CD14-positive monocyte (primary cell): ENCODE data around the gene PLCL2. TPM values are rescaled to one million over a fixed set of nuclear protein-coding genes. Genes with fewer than 3 reads are reported as not detected.

ENCODE experiments used
- DNase-seq, 3 donors: peaks; one replicate each; pipeline ENCODE4 v3.0.0-alpha.2; 2011 to 2022
- H2AFZ ChIP-seq: 2 replicates; pipeline ENCODE4 v1.6.0; 2012; ENCODE audit warnings: mild to moderate bottlenecking, low read depth, low read length, inconsistent platforms; ENCODE audit not compliant: insufficient read depth, poor library complexity, severe bottlenecking
- H3K27ac ChIP-seq, 2 donors: 1 replicate in 1 of 2; 2 replicates in 1 of 2; pipeline ENCODE4 v1.5.1; 2012 to 2013; ENCODE audit warnings: low read length in 2 of 2, control low read depth in 1 of 2, inconsistent platforms in 1 of 2, low read depth in 1 of 2, mild to moderate bottlenecking in 1 of 2
- H3K27me3 ChIP-seq, 2 donors: one replicate each; pipeline versions ENCODE4 v1.6.0 to v1.6.1; 2011 to 2013; ENCODE audit warnings: low read length in 2 of 2; ENCODE audit not compliant: control insufficient read depth in 2 of 2, insufficient read depth in 2 of 2
- H3K36me3 ChIP-seq, 2 donors: replicated peaks in 1 of 2; 1 replicate in 1 of 2; 2 replicates in 1 of 2; pipeline versions ENCODE4 v1.5.1 to v1.6.1; 2012 to 2013; ENCODE audit warnings: low read length in 2 of 2, control low read depth in 1 of 2, inconsistent platforms in 1 of 2, mild to moderate bottlenecking in 1 of 2; ENCODE audit not compliant: insufficient read depth in 2 of 2, control insufficient read depth in 1 of 2
- H3K4me1 ChIP-seq, 2 donors: 1 replicate in 1 of 2; 2 replicates in 1 of 2; pipeline versions ENCODE4 v1.5.1 to v1.6.1; 2012 to 2013; ENCODE audit warnings: low read length in 2 of 2, control low read depth in 1 of 2, inconsistent platforms in 1 of 2, mild to moderate bottlenecking in 1 of 2, moderate library complexity in 1 of 2; ENCODE audit not compliant: insufficient read depth in 2 of 2, control insufficient read depth in 1 of 2
- H3K4me2 ChIP-seq: replicated peaks from 2 replicates; pipeline ENCODE3; 2012; ENCODE audit warnings: low read length, moderate library complexity, mild to moderate bottlenecking; ENCODE audit not compliant: poor library complexity, severe bottlenecking; ENCODE audit errors: extremely low read depth
- H3K4me3 ChIP-seq, 3 experiments: fragments of 200-600 bp in 1 of 3; sonication (generic) in 1 of 3; replicated peaks in 1 of 3; 1 replicate in 2 of 3; 2 replicates in 1 of 3; pipeline ENCODE4 v1.5.1; 2011 to 2013; ENCODE audit warnings: low read length in 3 of 3, mild to moderate bottlenecking in 3 of 3, control low read depth in 2 of 3, low read depth in 2 of 3, inconsistent platforms in 1 of 3, moderate library complexity in 1 of 3
- H3K79me2 ChIP-seq: 2 replicates; pipeline ENCODE4 v1.6.0; 2012; ENCODE audit warnings: mild to moderate bottlenecking, control low read depth, inconsistent platforms, low read length, moderate library complexity; ENCODE audit not compliant: insufficient read depth
- H3K9ac ChIP-seq: 2 replicates; pipeline ENCODE4 v1.6.0; 2017; ENCODE audit warnings: low read length, mild to moderate bottlenecking; ENCODE audit not compliant: insufficient read depth, poor library complexity, severe bottlenecking
- H3K9me3 ChIP-seq, 2 donors: replicated peaks in 1 of 2; 1 replicate in 1 of 2; 2 replicates in 1 of 2; pipeline versions ENCODE4 v1.5.1 to v1.6.1; 2012 to 2013; ENCODE audit warnings: low read length in 2 of 2, control low read depth in 1 of 2; ENCODE audit not compliant: control insufficient read depth in 1 of 2, insufficient read depth in 1 of 2
- H4K20me1 ChIP-seq: 2 replicates; pipeline ENCODE4 v1.6.0; 2012; ENCODE audit warnings: mild to moderate bottlenecking, low read length, control low read depth, moderate library complexity; ENCODE audit not compliant: insufficient read depth
- H3K27ac Mint-ChIP-seq, 7 donors: one replicate each; pipeline ENCODE4 v1.8.0; 2020; ENCODE audit warnings: mild to moderate bottlenecking in 7 of 7, mixed read lengths in 7 of 7, moderate library complexity in 6 of 7, inconsistent platforms in 2 of 7
- H3K27me3 Mint-ChIP-seq, 3 donors: one replicate each; pipeline ENCODE4 v1.8.0; 2021 to 2022; ENCODE audit warnings: low read depth in 3 of 3, mild to moderate bottlenecking in 3 of 3, mixed read lengths in 3 of 3, moderate library complexity in 3 of 3, inconsistent platforms in 1 of 3
- H3K36me3 Mint-ChIP-seq, 2 donors: one replicate each; pipeline ENCODE4 v1.8.0; 2020; ENCODE audit warnings: mixed read lengths in 2 of 2, inconsistent platforms in 1 of 2, mild to moderate bottlenecking in 1 of 2
- H3K4me1 Mint-ChIP-seq: one replicate; pipeline ENCODE4 v1.8.0; 2020; ENCODE audit warnings: mild to moderate bottlenecking, mixed read lengths
- H3K4me3 Mint-ChIP-seq, 2 donors: one replicate each; pipeline ENCODE4 v1.8.0; 2020; ENCODE audit warnings: mild to moderate bottlenecking in 2 of 2, mixed read lengths in 2 of 2, moderate library complexity in 1 of 2
- H3K9me3 Mint-ChIP-seq, 7 donors: one replicate each; pipeline ENCODE4 v1.8.0; 2020 to 2022; ENCODE audit warnings: mixed read lengths in 7 of 7, mild to moderate bottlenecking in 6 of 7, moderate library complexity in 6 of 7, inconsistent platforms in 2 of 7
- CTCF ChIP-seq: fragments of 200-600 bp; IDR thresholded peaks from one replicate; pipeline ENCODE4 v1.8.0; 2022; ENCODE audit warnings: antibody characterized with exemption, mild to moderate bottlenecking
- WGBS: methylation state at CpG from one replicate; pipeline ENCODE4 v1.1.5; 2013; ENCODE audit warnings: missing lambda C conversion rate; ENCODE audit not compliant: insufficient coverage; 5-methylcytosine and 5-hydroxymethylcytosine counted together
- intact Hi-C, 2 donors: fragments of 100-400 bp; cut with micrococcal nuclease; formaldehyde crosslinking; loops; one replicate each; pipeline versions ENCODE4 v1.15.0 to v1.15.1; 2023
- polyA plus RNA-seq, 3 donors: library from polyadenylated mRNA; depleted of rRNA in 1 of 3; unstranded in 2 of 3; stranded (reverse) in 1 of 3; fragments of 300-500 nt in 2 of 3; fragments of >200 nt in 1 of 3; fragmentation: Illumina TruSeq in 2 of 3; gene quantifications; 1 replicate in 2 of 3; 2 replicates in 1 of 3; pipeline ENCODE4 v1.2.3, GENCODE V29; 2012 to 2021

The PLCL2 gene
- polyA plus RNA-seq, 3 donors, result 18.8 to 32.5 (median 26.8) TPM

- Histone ChIP-seq H3K27me3 (no peaks in the 10 kb centered on the region), H4K20me1 (no peaks in the 10 kb centered on the region), H3K4me1 (peaks cover 53 to 56% of the 10 kb centered on the region in 2 donors), H3K9me3 (no peaks in the 10 kb centered on the region), H3K36me3 (no peaks in the 10 kb centered on the region), H3K79me2 (no peaks in the 10 kb centered on the region), H2AFZ (no peak overlapping the region), H3K9ac (no peak overlapping the region), H3K27ac (peak overlapping the region; percentile 95 to 97), H3K4me3 (peak overlapping the region; percentile 30 to 76 (median 68)), H3K4me2 (peak overlapping the region; percentile 84)
- DNase-seq, result peak in 1 of 3 donors; percentile 4
- Mint-ChIP-seq H3K9me3 (peaks cover 0 to 3% (median 0%) of the 10 kb centered on the region in 7 donors), H3K27me3 (peaks cover 0 to 2% (median 2%) of the 10 kb centered on the region in 3 donors), H3K36me3 (no peaks in the 10 kb centered on the region), H3K4me3 (peak overlapping the region; percentile 58 to 80), H3K4me1 (peaks cover 58% of the 10 kb centered on the region), H3K27ac (peak overlapping the region; percentile 94 to 98 (median 98))
- no CpG with 5 or more reads among the region's 7 CpGs for WGBS
- TF ChIP-seq CTCF, result no peak
- intact Hi-C loops, result loop anchor here in 1 of 2 donors (5.0 kb wide), 1 partner anchor 46 kb away; no protein-coding TSS in a partner anchor
Observed at GRCh38 chr3:16841041-16841753, 43.6 kb upstream of the PLCL2 start.

GRCh38 chr3:16841904-16842271, 42.9 kb upstream of the PLCL2 start:
- Histone ChIP-seq H3K79me2 (no peaks in the 10 kb centered on the region), H3K27me3 (no peaks in the 10 kb centered on the region), H3K4me3 (peak overlapping the region in 1 of 3 experiments; percentile 76), H3K27ac (peak overlapping the region; percentile 95 to 97), H4K20me1 (no peaks in the 10 kb centered on the region), H3K4me1 (peaks cover 59 to 63% of the 10 kb centered on the region in 2 donors), H3K4me2 (peak overlapping the region; percentile 84), H3K9me3 (no peaks in the 10 kb centered on the region), H3K9ac (peak overlapping the region; percentile 63), H3K36me3 (no peaks in the 10 kb centered on the region), H2AFZ (peak overlapping the region; percentile 70)
- H3K9me3 Mint-ChIP-seq, result peaks cover 0 to 3% (median 0%) of the 10 kb centered on the region in 7 donors
- peak; percentile 64 to 66 (median 64) for DNase-seq
- WGBS, result 0% methylated on average over 1 of the region's 3 CpGs
- peaks cover 0 to 2% (median 2%) of the 10 kb centered on the region in 3 donors for H3K27me3 Mint-ChIP-seq
- no peaks in the 10 kb centered on the region for H3K36me3 Mint-ChIP-seq
- intact Hi-C loops, result loop anchor here in 1 of 2 donors (5.0 kb wide), 1 partner anchor 45 kb away; no protein-coding TSS in a partner anchor
- peak overlapping the region in 1 of 2 donors; percentile 58 for H3K4me3 Mint-ChIP-seq
- peaks cover 65% of the 10 kb centered on the region for H3K4me1 Mint-ChIP-seq
- TF ChIP-seq CTCF, result no peak
- peak overlapping the region; percentile 94 to 98 (median 98) for H3K27ac Mint-ChIP-seq
